ENCODE data around the gene DNAJC12.
A peak's percentile ranks its signal among the peaks of the same experiment; 100 is the strongest.
"Not testable (repeated sequence)": the region's sequence is repeated elsewhere in the genome, so short reads cannot be mapped to it uniquely, and the experiment has no call there.

The DNAJC12 gene

GRCh38 chr10:67837541-67838314 is at the start of gene DNAJC12:
TSS of gene DNAJC12 (minus strand) at chr10:67838188. CDS start at chr10:67838011, 177 bp downstream.
- peak; percentile 4 for DNase-seq (ENCODE audit: low read depth, low spot score)

- peak; percentile 88 for DNase-seq (ENCODE audit: low read depth, low spot score)
These were observed 47.1 kb upstream of the DNAJC12 start for GRCh38 chr10:67884842-67885670.

GRCh38 chr10:67884313-67884841 is 46.4 kb upstream of the DNAJC12 start, which contains the start of gene SIRT1:
TSS of gene SIRT1 (plus strand) at chr10:67884656. CDS start at chr10:67884722, 66 bp downstream.
- peak; percentile 95 for DNase-seq (ENCODE audit: low read depth, low spot score)

- no peak for DNase-seq (ENCODE audit: low read depth, low spot score)
These were observed 45.8 kb upstream of the DNAJC12 start for GRCh38 chr10:67883710-67884312.

- DNase-seq (ENCODE audit: low read depth, low spot score), result no peak
These were observed 40.1 kb upstream of the DNAJC12 start for GRCh38 chr10:67878133-67878532.

GRCh38 chr10:67877421-67877820 is 39.4 kb upstream of the DNAJC12 start:
- DNase-seq (ENCODE audit: low read depth, low spot score), result not testable (repeated sequence)

- DNase-seq (ENCODE audit: low read depth, low spot score), result no peak
These were observed 37.6 kb upstream of the DNAJC12 start for GRCh38 chr10:67875340-67876238.

GRCh38 chr10:67869996-67870395 is 32.0 kb upstream of the DNAJC12 start:
- DNase-seq (ENCODE audit: low read depth, low spot score), result no peak

- no peak for DNase-seq (ENCODE audit: low read depth, low spot score)
These were observed 30.1 kb upstream of the DNAJC12 start for GRCh38 chr10:67868132-67868531.

GRCh38 chr10:67864607-67865371 is 26.8 kb upstream of the DNAJC12 start:
- DNase-seq (ENCODE audit: low read depth, low spot score), result no peak

GRCh38 chr10:67863094-67863493 is 25.1 kb upstream of the DNAJC12 start:
- DNase-seq (ENCODE audit: low read depth, low spot score), result no peak

GRCh38 chr10:67861750-67862432 is 23.9 kb upstream of the DNAJC12 start:
- DNase-seq (ENCODE audit: low read depth, low spot score), result peak; percentile 58

GRCh38 chr10:67858971-67859370 is 21.0 kb upstream of the DNAJC12 start:
- no peak for DNase-seq (ENCODE audit: low read depth, low spot score)

GRCh38 chr10:67853512-67853911 is 15.5 kb upstream of the DNAJC12 start:
- DNase-seq (ENCODE audit: low read depth, low spot score), result no peak

GRCh38 chr10:67852761-67853160 is 14.8 kb upstream of the DNAJC12 start:
- DNase-seq (ENCODE audit: low read depth, low spot score), result no peak

- no peak for DNase-seq (ENCODE audit: low read depth, low spot score)
These were observed 13.2 kb upstream of the DNAJC12 start for GRCh38 chr10:67851186-67851585.

GRCh38 chr10:67849331-67850011 is 11.5 kb upstream of the DNAJC12 start:
- peak; percentile 92 for DNase-seq (ENCODE audit: low read depth, low spot score)

GRCh38 chr10:67843284-67843683 is 5.3 kb upstream of the DNAJC12 start:
- no peak for DNase-seq (ENCODE audit: low read depth, low spot score)

- no peak for DNase-seq (ENCODE audit: low read depth, low spot score)
These were observed 3.7 kb upstream of the DNAJC12 start for GRCh38 chr10:67841737-67842136.

All from ELF-1 (cell line).